Kidney (tissue), 14 donors: Measurements from ENCODE around the gene RAB25. TPM values are rescaled to one million over a fixed set of nuclear protein-coding genes. Genes with fewer than 3 reads are reported as not detected.

Source experiments
- DNase-seq, 5 donors: peaks; one replicate each; pipeline ENCODE4 v3.0.0-alpha.2; 2013 to 2020
- FAIRE-seq: peaks from 2 replicates; lab custom pipeline; 2012; peaks lifted over from hg19 to GRCh38; lab: Jason Lieb, UNC
- H3K27ac ChIP-seq, 2 donors: one replicate each; pipeline ENCODE4 v1.7.0; 2013; ENCODE audit warnings: low read depth in 2 of 2, low read length in 2 of 2, inconsistent platforms in 1 of 2
- H3K27me3 ChIP-seq: one replicate; pipeline ENCODE4 v1.7.1; 2013; ENCODE audit warnings: low read length, inconsistent platforms; ENCODE audit not compliant: control insufficient read depth, insufficient read depth
- H3K36me3 ChIP-seq, 3 donors: one replicate each; pipeline versions ENCODE4 v1.7.0 to v1.7.1; 2013; ENCODE audit warnings: low read length in 3 of 3, control low read depth in 1 of 3, inconsistent platforms in 1 of 3; ENCODE audit not compliant: insufficient read depth in 3 of 3, control insufficient read depth in 2 of 3
- H3K4me1 ChIP-seq, 3 donors: one replicate each; pipeline versions ENCODE4 v1.7.0 to v1.7.1; 2013; ENCODE audit warnings: low read length in 3 of 3, inconsistent platforms in 1 of 3, low read depth in 1 of 3; ENCODE audit not compliant: control insufficient read depth in 2 of 3, insufficient read depth in 2 of 3
- H3K4me3 ChIP-seq, 3 donors: one replicate each; pipeline versions ENCODE4 v1.7.0 to v1.8.1; 2013; ENCODE audit warnings: low read length in 3 of 3, control low read depth in 1 of 3, inconsistent platforms in 1 of 3
- H3K9ac ChIP-seq, 3 donors: one replicate each; pipeline versions ENCODE4 v1.7.0 to v1.7.1; 2013; ENCODE audit warnings: low read length in 3 of 3, control low read depth in 1 of 3, inconsistent platforms in 1 of 3
- H3K9me3 ChIP-seq, 3 donors: one replicate each; pipeline versions ENCODE4 v1.7.0 to v1.7.1; 2013; ENCODE audit warnings: low read length in 3 of 3, control low read depth in 1 of 3, inconsistent platforms in 1 of 3; ENCODE audit not compliant: control insufficient read depth in 2 of 3, insufficient read depth in 1 of 3
- intact Hi-C: fragments of 100-400 bp; cut with DNase I; formaldehyde crosslinking; loops from one replicate; pipeline ENCODE4 v1.11.1; 2022
- polyA plus RNA-seq: library from polyadenylated mRNA; stranded (reverse); fragments of 350-450 nt; fragmentation: Illumina TruSeq; extraction: RNeasy Lipid Tissue Mini Kit (QIAGEN cat#74804); gene quantifications from one replicate; pipeline ENCODE4 v1.2.3, GENCODE V29; 2014; ENCODE audit warnings: low read depth, low replicate concordance; ENCODE audit not compliant: insufficient read depth
- total RNA-seq: library from RNA; stranded (reverse); fragmentation: NEBNext Ultra II Directional; extraction: Animal tissue kit (Norgen Biotek cat#: 25700); gene quantifications from one replicate; pipeline ENCODE4 v1.2.1, GENCODE V29; 2021
- TF ChIP-seq, protein P1 (sequence below): IDR thresholded peaks from 3 replicates; pipeline ENCODE4 v1.5.1; 2012; ENCODE audit warnings: mild to moderate bottlenecking, moderate library complexity, borderline replicate concordance; ENCODE audit not compliant: insufficient read depth; ENCODE audit errors: extremely low read depth
- donor health status: control.
- donor health status: control.
- donor health status: control.
- donor health status: control.
- donor health status: control.
- donor health status: DM: yes; HTN: yes; CAD: no.
- donor health status: Normal renal cell carcinoma (clear cell type).

The RAB25 gene
- total and polyA plus RNA-seq, 2 donors from 2014 or later: 51.4 to 73.0 TPM

DNA sequence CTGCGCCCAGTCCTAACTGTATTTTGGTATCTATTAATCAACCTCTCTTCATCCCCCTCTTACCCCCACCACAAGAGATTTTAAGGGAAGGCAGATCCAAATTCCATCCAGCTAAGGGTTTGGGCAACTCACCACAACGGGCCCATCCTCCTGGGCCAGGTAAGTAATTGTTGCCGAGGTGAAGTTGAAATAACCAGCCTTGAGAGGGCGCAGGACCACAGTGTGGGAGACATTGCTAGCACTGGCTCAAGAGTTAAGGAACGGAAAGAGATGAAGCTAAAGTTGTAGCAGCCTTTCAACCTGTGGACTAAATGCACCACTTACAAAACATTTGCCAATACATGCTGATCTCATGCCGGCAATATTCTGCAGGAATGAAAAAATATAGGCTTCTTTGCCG, 46.1 kb upstream of the RAB25 start:
- intact Hi-C loops: no loop called here
- Histone ChIP-seq H3K4me3 (no peak overlapping the region), H3K36me3 (peaks cover 7 to 26% (median 25%) of the 10 kb centered on the region in 3 donors), H3K27me3 (no peaks in the 10 kb centered on the region), H3K9me3 (no peaks in the 10 kb centered on the region), H3K4me1 (peaks cover 2 to 4% (median 4%) of the 10 kb centered on the region in 3 donors), H3K27ac (no peak overlapping the region), H3K9ac (no peak overlapping the region)
- FAIRE-seq: no peak
- DNase-seq: no peak
- TF ChIP-seq, protein P1, sequence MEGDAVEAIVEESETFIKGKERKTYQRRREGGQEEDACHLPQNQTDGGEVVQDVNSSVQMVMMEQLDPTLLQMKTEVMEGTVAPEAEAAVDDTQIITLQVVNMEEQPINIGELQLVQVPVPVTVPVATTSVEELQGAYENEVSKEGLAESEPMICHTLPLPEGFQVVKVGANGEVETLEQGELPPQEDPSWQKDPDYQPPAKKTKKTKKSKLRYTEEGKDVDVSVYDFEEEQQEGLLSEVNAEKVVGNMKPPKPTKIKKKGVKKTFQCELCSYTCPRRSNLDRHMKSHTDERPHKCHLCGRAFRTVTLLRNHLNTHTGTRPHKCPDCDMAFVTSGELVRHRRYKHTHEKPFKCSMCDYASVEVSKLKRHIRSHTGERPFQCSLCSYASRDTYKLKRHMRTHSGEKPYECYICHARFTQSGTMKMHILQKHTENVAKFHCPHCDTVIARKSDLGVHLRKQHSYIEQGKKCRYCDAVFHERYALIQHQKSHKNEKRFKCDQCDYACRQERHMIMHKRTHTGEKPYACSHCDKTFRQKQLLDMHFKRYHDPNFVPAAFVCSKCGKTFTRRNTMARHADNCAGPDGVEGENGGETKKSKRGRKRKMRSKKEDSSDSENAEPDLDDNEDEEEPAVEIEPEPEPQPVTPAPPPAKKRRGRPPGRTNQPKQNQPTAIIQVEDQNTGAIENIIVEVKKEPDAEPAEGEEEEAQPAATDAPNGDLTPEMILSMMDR: no peak

DNA sequence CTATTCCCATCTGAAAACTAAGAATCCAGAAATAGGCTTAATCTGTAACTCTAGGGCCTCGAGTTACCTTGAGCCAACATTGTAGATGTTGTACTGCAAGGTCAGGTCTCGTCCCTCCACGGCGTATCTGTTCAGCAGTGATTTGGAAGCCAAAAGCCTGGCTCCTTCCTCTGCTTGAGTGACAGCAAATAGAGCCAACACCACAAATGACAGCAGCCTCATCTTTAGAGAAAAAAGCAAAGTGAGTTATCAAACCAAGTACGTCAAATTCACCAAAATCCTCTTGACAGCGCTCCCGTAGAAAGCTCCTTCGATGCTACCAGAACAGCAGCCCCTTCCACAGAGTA, 41.0 kb upstream of the RAB25 start:
- TF ChIP-seq, protein P1: no peak
- H3K9me3 ChIP-seq: no peaks in the 10 kb centered on the region
- DNase-seq: no peak
- peak overlapping the region; percentile 82 to 90 (median 87) for H3K4me3 ChIP-seq
- peaks cover 3 to 9% (median 8%) of the 10 kb centered on the region in 3 donors for H3K4me1 ChIP-seq
- no peak overlapping the region for H3K27ac ChIP-seq
- no peak for FAIRE-seq
- peak overlapping the region; percentile 15 to 71 (median 69) for H3K9ac ChIP-seq
- intact Hi-C loops: no loop called here
- no peaks in the 10 kb centered on the region for H3K27me3 ChIP-seq
- H3K36me3 ChIP-seq: peaks cover 0 to 3% (median under 1%) of the 10 kb centered on the region in 3 donors

DNA sequence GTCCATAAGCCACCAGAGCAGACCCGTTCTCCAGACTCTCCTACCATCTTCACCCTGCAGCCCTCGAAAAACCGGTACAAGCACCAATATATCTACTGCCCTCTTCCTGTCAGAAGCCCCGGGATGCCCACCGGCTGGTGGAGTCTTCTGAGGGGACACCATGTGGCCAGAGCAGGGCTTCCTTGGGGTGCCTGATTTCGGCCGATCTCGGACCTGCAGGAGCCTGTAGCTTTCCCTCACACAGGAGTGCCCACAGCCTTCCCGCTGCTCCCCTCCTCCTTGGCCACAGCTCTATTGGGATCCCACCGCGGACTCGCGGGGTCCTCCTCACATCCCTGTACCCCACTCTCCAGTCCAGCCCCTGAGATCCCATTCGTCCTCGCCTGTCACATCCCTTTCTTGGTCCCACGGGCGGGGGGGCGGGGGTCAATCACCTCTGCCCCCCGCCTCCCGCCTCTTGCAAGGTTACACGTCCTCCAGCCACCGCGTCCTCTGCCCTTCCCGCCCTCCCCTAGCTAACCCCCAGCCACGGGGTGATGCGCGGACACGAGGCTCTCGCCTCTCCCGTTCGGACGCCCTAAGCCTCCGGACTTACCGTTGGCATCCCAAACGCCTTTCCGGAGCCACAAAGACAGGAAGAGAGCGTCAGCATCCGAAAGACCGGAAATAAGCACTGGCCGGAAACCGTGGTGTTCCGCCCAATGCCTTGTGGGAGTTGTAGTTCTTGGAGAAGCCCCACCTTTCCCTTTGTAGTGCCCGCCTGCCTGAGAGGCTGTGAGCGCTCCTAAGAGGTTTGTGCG, 40.5 kb upstream of the RAB25 start, which contains the start of gene SSR2:
Gene SSR2 (minus strand): TSS at position 659 of the 800 bp plus-strand sequence. CDS start 784 bp downstream, outside the sequence.
- Histone ChIP-seq H3K4me1 (peaks cover 3 to 9% (median 8%) of the 10 kb centered on the region in 3 donors), H3K4me3 (peak within 1 kb of the TSS; percentile 82 to 90 (median 87))
- no peak for FAIRE-seq

More for the DNA sequence above, 40.5 kb upstream of the RAB25 start, which contains the start of gene SSR2:
- peak within 1 kb of the TSS; percentile 17 to 71 (median 69) for H3K9ac ChIP-seq
- DNase-seq: peak; percentile 90 to 97 (median 92)
- H3K27me3 ChIP-seq: no peaks in the 10 kb centered on the region
- peaks cover 0 to 3% (median 0%) of the 10 kb centered on the region in 3 donors for H3K36me3 ChIP-seq
- H3K9me3 ChIP-seq: no peaks in the 10 kb centered on the region
- intact Hi-C loops: no loop called here
- TF ChIP-seq, protein P1: no peak
- peak within 1 kb of the TSS; percentile 69 to 71 for H3K27ac ChIP-seq
